ENCODE data around the gene NRP2. TPM values are rescaled to one million over a fixed set of nuclear protein-coding genes. Genes with fewer than 3 reads are reported as not detected.

Gene NRP2
- total RNA-seq, 1 experiment from 2014 or later, result 31.0 TPM

DNA sequence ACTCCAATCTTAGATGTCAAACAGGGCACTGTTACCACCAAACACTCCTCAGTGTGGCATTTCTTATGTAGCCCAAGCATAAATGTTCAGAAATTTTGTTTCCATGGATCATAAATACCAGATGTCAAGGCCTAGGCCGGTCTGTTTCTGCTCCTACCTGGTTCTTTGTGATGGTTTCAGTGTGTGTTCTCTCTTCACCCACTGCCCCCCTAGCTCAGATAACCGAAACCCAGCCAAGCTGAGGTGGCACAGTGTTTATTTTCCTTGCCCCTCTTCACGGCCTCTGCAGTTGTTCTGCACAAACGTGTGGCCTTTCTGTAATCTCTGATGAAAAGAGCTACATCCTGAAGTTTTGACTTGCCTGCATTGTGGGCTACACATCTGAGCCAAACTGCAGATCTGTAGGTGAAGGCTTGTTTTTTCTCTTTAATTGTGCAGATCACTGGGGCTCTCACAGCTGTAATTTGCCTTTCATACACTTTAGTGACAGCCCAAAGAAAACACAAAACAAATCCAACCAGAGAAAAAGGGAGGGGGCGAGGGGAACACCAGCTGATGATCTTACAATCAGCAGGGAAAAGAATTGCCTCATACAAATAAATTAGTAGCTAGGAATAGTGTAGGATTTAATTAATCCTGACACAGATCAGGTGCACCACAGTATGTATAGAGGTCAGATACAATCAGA is 99.1 kb downstream of the NRP2 start:
- Histone ChIP-seq H3K36me3 (ENCODE audit: low read depth) (no peaks in the 10 kb centered on the region), H3K27me3 (ENCODE audit: insufficient read depth, low read depth) (no peaks in the 10 kb centered on the region), H3K27ac (no peak overlapping the region), H3K9me2 (ENCODE audit: insufficient read depth) (no peaks in the 10 kb centered on the region), H4K20me1 (ENCODE audit: insufficient read depth) (no peaks in the 10 kb centered on the region), H3K4me3 (no peak overlapping the region), H3K4me1 (replicated peaks; ENCODE audit: insufficient read depth) (no peaks in the 10 kb centered on the region), H2AFZ (no peak overlapping the region), H3K9me3 (ENCODE audit: insufficient read depth, low read depth) (no peaks in the 10 kb centered on the region), H3K4me2 (no peak overlapping the region), H3F3A (ENCODE audit: insufficient read depth, low read depth) (no peaks in the 10 kb centered on the region), H3K79me2 (ENCODE audit: low read depth) (no peaks in the 10 kb centered on the region)
- TF ChIP-seq EZH2 (IDR thresholded peaks at IDR 0.05; ENCODE audit: low read depth), result no peak
- TF ChIP-seq, protein P1, sequence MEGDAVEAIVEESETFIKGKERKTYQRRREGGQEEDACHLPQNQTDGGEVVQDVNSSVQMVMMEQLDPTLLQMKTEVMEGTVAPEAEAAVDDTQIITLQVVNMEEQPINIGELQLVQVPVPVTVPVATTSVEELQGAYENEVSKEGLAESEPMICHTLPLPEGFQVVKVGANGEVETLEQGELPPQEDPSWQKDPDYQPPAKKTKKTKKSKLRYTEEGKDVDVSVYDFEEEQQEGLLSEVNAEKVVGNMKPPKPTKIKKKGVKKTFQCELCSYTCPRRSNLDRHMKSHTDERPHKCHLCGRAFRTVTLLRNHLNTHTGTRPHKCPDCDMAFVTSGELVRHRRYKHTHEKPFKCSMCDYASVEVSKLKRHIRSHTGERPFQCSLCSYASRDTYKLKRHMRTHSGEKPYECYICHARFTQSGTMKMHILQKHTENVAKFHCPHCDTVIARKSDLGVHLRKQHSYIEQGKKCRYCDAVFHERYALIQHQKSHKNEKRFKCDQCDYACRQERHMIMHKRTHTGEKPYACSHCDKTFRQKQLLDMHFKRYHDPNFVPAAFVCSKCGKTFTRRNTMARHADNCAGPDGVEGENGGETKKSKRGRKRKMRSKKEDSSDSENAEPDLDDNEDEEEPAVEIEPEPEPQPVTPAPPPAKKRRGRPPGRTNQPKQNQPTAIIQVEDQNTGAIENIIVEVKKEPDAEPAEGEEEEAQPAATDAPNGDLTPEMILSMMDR (conservative IDR thresholded peaks at IDR 0.05), result no peak
- POLR2A ChIA-PET (ENCODE audit: unreplicated experiment), result no interaction called here
- intact Hi-C loops (cut with micrococcal nuclease; ENCODE audit: unreplicated experiment), result no loop called here
- no TSS peak for BruUV-seq (replicated peaks)
- no peak for DNase-seq
- CTCF ChIA-PET, result no interaction called here

DNA sequence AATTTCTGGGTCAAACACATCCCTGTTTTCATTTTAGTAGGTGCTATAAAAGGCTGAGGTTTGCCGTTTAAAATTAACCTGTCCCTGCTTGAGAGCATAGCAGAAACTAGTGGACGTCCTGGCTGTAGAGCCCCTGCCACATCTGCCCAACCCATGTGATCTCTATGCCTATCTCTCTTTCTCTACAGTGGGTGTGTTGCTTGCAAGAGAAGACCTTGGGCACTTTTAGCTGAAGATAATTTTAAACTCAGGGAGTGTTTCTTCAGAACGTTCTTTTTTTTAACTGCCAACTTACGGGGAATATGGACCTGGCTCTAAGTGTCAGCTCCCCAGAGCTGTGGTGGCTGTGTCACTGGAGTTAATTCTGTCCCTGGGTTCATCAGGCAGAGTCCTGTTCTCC is 100.6 kb downstream of the NRP2 start:
- Histone ChIP-seq H3K4me2 (no peak overlapping the region), H3K27ac (no peak overlapping the region), H3F3A (ENCODE audit: insufficient read depth, low read depth) (no peaks in the 10 kb centered on the region), H3K9me2 (ENCODE audit: insufficient read depth) (no peaks in the 10 kb centered on the region), H2AFZ (no peak overlapping the region), H3K36me3 (ENCODE audit: low read depth) (no peaks in the 10 kb centered on the region), H4K20me1 (ENCODE audit: insufficient read depth) (no peaks in the 10 kb centered on the region), H3K4me1 (replicated peaks; ENCODE audit: insufficient read depth) (no peaks in the 10 kb centered on the region), H3K27me3 (ENCODE audit: insufficient read depth, low read depth) (no peaks in the 10 kb centered on the region), H3K79me2 (ENCODE audit: low read depth) (no peaks in the 10 kb centered on the region), H3K4me3 (no peak overlapping the region), H3K9me3 (ENCODE audit: insufficient read depth, low read depth) (no peaks in the 10 kb centered on the region)
- no peak for DNase-seq
- intact Hi-C loops (cut with micrococcal nuclease; ENCODE audit: unreplicated experiment), result no loop called here
- TF ChIP-seq, protein P1 (conservative IDR thresholded peaks at IDR 0.05), result no peak
- no peak for TF ChIP-seq EZH2 (IDR thresholded peaks at IDR 0.05; ENCODE audit: low read depth)
- ChIA-PET POLR2A (ENCODE audit: unreplicated experiment) (no interaction called here), CTCF (no interaction called here)
- no TSS peak for BruUV-seq (replicated peaks)

DNA sequence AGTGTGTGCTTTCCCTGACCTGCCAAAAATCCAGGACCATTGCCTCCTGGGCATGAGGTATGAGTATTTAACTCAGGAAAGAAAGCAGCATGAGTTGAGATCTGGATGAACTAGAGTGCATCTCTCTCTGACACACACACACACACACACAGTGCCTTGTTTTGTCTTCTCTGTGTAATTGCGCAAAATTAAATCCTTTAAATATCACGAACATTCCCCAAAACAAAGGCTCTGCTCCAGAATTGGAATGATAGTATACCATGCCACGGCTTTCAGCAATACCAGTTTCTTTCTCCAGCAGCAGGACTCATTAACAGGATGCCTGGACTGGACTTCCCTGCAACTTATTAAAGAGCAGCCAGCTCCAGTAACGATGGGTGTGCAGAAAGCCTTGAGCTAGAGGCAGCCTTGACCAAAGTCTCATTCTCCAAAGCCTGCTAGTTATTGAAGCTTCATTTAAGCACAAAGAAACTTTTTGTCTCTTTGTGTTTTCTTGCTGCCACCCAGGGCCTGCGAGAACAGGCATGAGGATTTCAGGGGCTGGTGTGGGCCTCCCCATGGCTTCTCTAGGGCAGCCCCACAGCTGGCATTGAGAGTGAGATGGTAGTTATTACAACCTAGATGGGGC is 101.7 kb downstream of the NRP2 start:
- CTCF ChIA-PET, result no interaction called here
- Histone ChIP-seq H3K4me3 (no peak overlapping the region), H3K9me2 (ENCODE audit: insufficient read depth) (no peaks in the 10 kb centered on the region), H3K27me3 (ENCODE audit: insufficient read depth, low read depth) (no peaks in the 10 kb centered on the region), H2AFZ (no peak overlapping the region), H4K20me1 (ENCODE audit: insufficient read depth) (no peaks in the 10 kb centered on the region), H3F3A (ENCODE audit: insufficient read depth, low read depth) (no peaks in the 10 kb centered on the region), H3K36me3 (ENCODE audit: low read depth) (no peaks in the 10 kb centered on the region), H3K79me2 (ENCODE audit: low read depth) (no peaks in the 10 kb centered on the region), H3K27ac (no peak overlapping the region), H3K4me2 (no peak overlapping the region), H3K9me3 (ENCODE audit: insufficient read depth, low read depth) (no peaks in the 10 kb centered on the region), H3K4me1 (replicated peaks; ENCODE audit: insufficient read depth) (no peaks in the 10 kb centered on the region)
- TF ChIP-seq EZH2 (IDR thresholded peaks at IDR 0.05; ENCODE audit: low read depth), result no peak
- TF ChIP-seq, protein P1 (conservative IDR thresholded peaks at IDR 0.05), result no peak
- no TSS peak for BruUV-seq (replicated peaks)
- no peak for DNase-seq
- POLR2A ChIA-PET (ENCODE audit: unreplicated experiment), result no interaction called here
- intact Hi-C loops (cut with micrococcal nuclease; ENCODE audit: unreplicated experiment), result no loop called here

All from PC-9 (cell line).